A549 (cell line): ENCODE results near the gene MORF4L2. TPM values are rescaled to one million over a fixed set of nuclear protein-coding genes. Genes with fewer than 3 reads are reported as not detected.
A peak's percentile ranks its signal among the peaks of the same experiment; 100 is the strongest.

Experiments used
- ATAC-seq, 2 experiments: fragments of 200-7000 bp in 1 of 2; fragments of >200 bp in 1 of 2; cut with Nextera tagmentation in 1 of 2; cut with Tn5 transposase in 1 of 2; 3 replicates each; pipeline versions ENCODE4 v1.8.0 to v1.9.1; 2018 to 2020; ENCODE audit warnings: mild to moderate bottlenecking in 1 of 2, moderate library complexity in 1 of 2
- CTCF ChIA-PET: fragments of 300-600 bp; sonication (Branson Sonifier 250); formaldehyde crosslinking; extraction: SDS; loops from one replicate; lab custom pipeline; 2021; ENCODE audit warnings: antibody characterized with exemption, inconsistent platforms; lab: Yijun Ruan, JAX
- POLR2A ChIA-PET: fragments of 350-600 bp; formaldehyde crosslinking; extraction: SDS; loops from one replicate; lab custom pipeline; 2021; ENCODE audit warnings: antibody characterized with exemption, inconsistent platforms; lab: Yijun Ruan, JAX
- DNase-seq, 2 experiments: peaks; one replicate each; pipeline versions ENCODE4 v3.0.0 to v3.0.0-alpha.2; 2011 to 2016; ENCODE audit warnings: low read depth in 1 of 2, low spot score in 1 of 2
- FAIRE-seq: peaks from 2 replicates; lab custom pipeline; 2011; peaks lifted over from hg19 to GRCh38; lab: Jason Lieb, UNC
- H3K27ac ChIP-seq, 2 experiments: fragments of >200 bp; sonication (Bioruptor Twin); formaldehyde crosslinking; 3 replicates each; pipeline ENCODE4 v1.5.1; 2016 to 2017
- H3K4me1 ChIP-seq: fragments of >200 bp; sonication (Bioruptor Twin); formaldehyde crosslinking; 3 replicates; pipeline ENCODE4 v1.6.1; 2016
- H3K4me2 ChIP-seq: fragments of >200 bp; sonication (Bioruptor Twin); formaldehyde crosslinking; 3 replicates; pipeline ENCODE4 v1.6.1; 2016
- H3K4me3 ChIP-seq: fragments of >200 bp; sonication (Bioruptor Twin); formaldehyde crosslinking; 3 replicates; pipeline ENCODE4 v1.5.1; 2016
- H3K9me3 ChIP-seq: fragments of >200 bp; sonication (Bioruptor Twin); formaldehyde crosslinking; 3 replicates; pipeline ENCODE4 v1.6.1; 2016
- BHLHE40 ChIP-seq: IDR thresholded peaks from 2 replicates; pipeline ENCODE4 v1.6.1; 2012; ENCODE audit warnings: low read depth, low read length, inconsistent platforms
- CEBPB ChIP-seq, 2 experiments: fragments of >200 bp in 1 of 2; sonication (Bioruptor Twin) in 1 of 2; formaldehyde crosslinking in 1 of 2; IDR thresholded peaks; 2 replicates each; pipeline ENCODE4 v1.6.1; 2012 to 2016
- CHD2 ChIP-seq: fragments of 150-350 bp; IDR thresholded peaks from 2 replicates; pipeline ENCODE4 v1.6.1; 2014; ENCODE audit warnings: low read length; ENCODE audit not compliant: partially characterized antibody
- CHD4 ChIP-seq: fragments of 200-600 bp; sonication (generic); IDR thresholded peaks from 2 replicates; pipeline ENCODE4 v1.6.1; 2016; ENCODE audit warnings: antibody characterized with exemption, mild to moderate bottlenecking, borderline replicate concordance
- EHF ChIP-seq: fragments of 250-450 bp; sonication (Bioruptor Pico); IDR thresholded peaks from 2 replicates; pipeline ENCODE4 v1.5.0; 2020; ENCODE audit warnings: mild to moderate bottlenecking
- FOXS1 ChIP-seq: fragments of 250-450 bp; sonication (Bioruptor Pico); IDR thresholded peaks from 2 replicates; pipeline ENCODE4 v1.5.0; 2020; ENCODE audit warnings: mild to moderate bottlenecking, moderate library complexity
- GATA3 ChIP-seq: IDR thresholded peaks from 2 replicates; pipeline ENCODE4 v1.6.1; 2012; ENCODE audit warnings: borderline replicate concordance
- HEYL ChIP-seq: fragments of 250-450 bp; sonication (Bioruptor Pico); IDR thresholded peaks from 2 replicates; pipeline ENCODE4 v1.8.0; 2021; ENCODE audit warnings: mild to moderate bottlenecking, moderate library complexity
- JUN ChIP-seq, 2 experiments: fragments of >200 bp; sonication (Bioruptor Twin); formaldehyde crosslinking; IDR thresholded peaks; 2 replicates in 1 of 2; 3 replicates in 1 of 2; pipeline ENCODE4 v1.6.1; 2016 to 2017
- JUNB ChIP-seq: fragments of >200 bp; sonication (Bioruptor Twin); formaldehyde crosslinking; IDR thresholded peaks from 2 replicates; pipeline ENCODE4 v1.6.1; 2016
- KDM1A ChIP-seq: fragments of 200-600 bp; sonication (generic); IDR thresholded peaks from 2 replicates; pipeline ENCODE4 v1.6.1; 2016; ENCODE audit warnings: low read depth, mild to moderate bottlenecking
- KDM5A ChIP-seq: fragments of 200-600 bp; sonication (generic); IDR thresholded peaks from 2 replicates; pipeline ENCODE4 v1.6.1; 2016; ENCODE audit warnings: antibody characterized with exemption, mild to moderate bottlenecking
- MAFK ChIP-seq: fragments of 450-650 bp; IDR thresholded peaks from 2 replicates; pipeline ENCODE4 v1.6.1; 2014; ENCODE audit not compliant: partially characterized antibody
- MAZ ChIP-seq: fragments of 150-350 bp; IDR thresholded peaks from 2 replicates; pipeline ENCODE4 v1.6.1; 2014; ENCODE audit warnings: antibody characterized with exemption, low read depth, low read length, borderline replicate concordance
- MYC ChIP-seq: IDR thresholded peaks from 2 replicates; pipeline ENCODE4 v1.6.1; 2012; ENCODE audit warnings: mild to moderate bottlenecking, inconsistent platforms, low read length, improper control_type of control experiment, borderline replicate concordance
- NFE2L2 ChIP-seq: fragments of 150-350 bp; conservative IDR thresholded peaks from 2 replicates; pipeline ENCODE4 v1.6.1; 2014; ENCODE audit warnings: low read length
- NPAS2 ChIP-seq: fragments of 250-450 bp; sonication (Bioruptor Pico); IDR thresholded peaks from 2 replicates; pipeline ENCODE4 v1.8.0; 2022; ENCODE audit warnings: mild to moderate bottlenecking, moderate library complexity, borderline replicate concordance
- PHF8 ChIP-seq: fragments of 200-600 bp; sonication (generic); IDR thresholded peaks from 2 replicates; pipeline ENCODE4 v1.6.1; 2016; ENCODE audit warnings: low read depth, mild to moderate bottlenecking, antibody characterized with exemption, moderate library complexity, borderline replicate concordance
- POLR2AphosphoS2 ChIP-seq: conservative IDR thresholded peaks from 2 replicates; pipeline ENCODE4 v1.6.1; 2012; ENCODE audit warnings: low read length, improper control_type of control experiment, inconsistent platforms
- RAD21 ChIP-seq, 2 experiments: fragments of >200 bp in 1 of 2; sonication (Bioruptor Twin) in 1 of 2; formaldehyde crosslinking in 1 of 2; IDR thresholded peaks in 1 of 2; conservative IDR thresholded peaks in 1 of 2; 2 replicates in 1 of 2; 3 replicates in 1 of 2; pipeline ENCODE4 v1.6.1; 2012 to 2018; ENCODE audit warnings: inconsistent platforms in 1 of 2
- RFX5 ChIP-seq: fragments of 450-650 bp; IDR thresholded peaks from 2 replicates; pipeline ENCODE4 v1.7.1; 2014; ENCODE audit warnings: antibody characterized with exemption, mild to moderate bottlenecking, moderate library complexity
- RNF2 ChIP-seq: fragments of 200-600 bp; sonication (generic); IDR thresholded peaks from 2 replicates; pipeline ENCODE4 v1.6.1; 2016; ENCODE audit warnings: low read depth, mild to moderate bottlenecking, antibody characterized with exemption, moderate library complexity, borderline replicate concordance
- SMC3 ChIP-seq: fragments of >200 bp; sonication (Bioruptor Twin); formaldehyde crosslinking; IDR thresholded peaks from 3 replicates; pipeline ENCODE4 v1.6.1; 2018; ENCODE audit warnings: inconsistent platforms
- SREBF2 ChIP-seq: fragments of 450-650 bp; IDR thresholded peaks from 2 replicates; pipeline ENCODE4 v1.6.1; 2014; ENCODE audit warnings: mild to moderate bottlenecking, moderate library complexity
- TP53 ChIP-seq: fragments of 250-450 bp; sonication (Bioruptor Pico); IDR thresholded peaks from 2 replicates; pipeline ENCODE4 v1.5.0; 2021; ENCODE audit warnings: mild to moderate bottlenecking, moderate library complexity
- ZFP36 ChIP-seq: fragments of 450-650 bp; IDR thresholded peaks from 2 replicates; pipeline ENCODE4 v1.6.1; 2014; ENCODE audit warnings: borderline replicate concordance; ENCODE audit not compliant: partially characterized antibody
- ZNF302 ChIP-seq: fragments of 250-450 bp; sonication (Bioruptor Pico); IDR thresholded peaks from 2 replicates; pipeline ENCODE4 v1.9.0; 2021; ENCODE audit warnings: inconsistent platforms, mild to moderate bottlenecking, moderate library complexity
- WGBS: methylation state at CpG from one replicate; pipeline ENCODE4 v1.1.6; 2017; ENCODE audit errors: missing lambda C conversion rate; 5-methylcytosine and 5-hydroxymethylcytosine counted together
- polyA plus RNA-seq, 4 experiments: library from polyadenylated mRNA; depleted of rRNA in 3 of 4; stranded (reverse); fragments of >200 nt; fragmentation: RNase III in 1 of 4; extraction: RNeasy Plus Mini Kit Qiagen cat#74134 plus additional on column Dnase treatment in 1 of 4; gene quantifications; 2 replicates in 3 of 4; 3 replicates in 1 of 4; pipeline ENCODE4 v1.2.3, GENCODE V29; 2011 to 2017
- TF ChIP-seq, protein P1 (sequence below): IDR thresholded peaks from 2 replicates; pipeline ENCODE4 v1.6.1; 2012
- TF ChIP-seq, protein P2 (sequence below): IDR thresholded peaks from 2 replicates; pipeline ENCODE4 v1.6.1; 2012
- TF ChIP-seq, protein P3 (sequence below): fragments of >200 bp; sonication (Bioruptor Twin); formaldehyde crosslinking; IDR thresholded peaks from 2 replicates; pipeline ENCODE4 v1.6.1; 2016
- TF ChIP-seq, protein P4 (sequence below): fragments of 450-650 bp; IDR thresholded peaks from 2 replicates; pipeline ENCODE4 v1.6.1; 2014; ENCODE audit warnings: antibody characterized with exemption

The MORF4L2 gene
- polyA plus RNA-seq, 2 of the 4 experiments (the other 2 are of a cell fraction) = 521 to 572 TPM

DNA sequence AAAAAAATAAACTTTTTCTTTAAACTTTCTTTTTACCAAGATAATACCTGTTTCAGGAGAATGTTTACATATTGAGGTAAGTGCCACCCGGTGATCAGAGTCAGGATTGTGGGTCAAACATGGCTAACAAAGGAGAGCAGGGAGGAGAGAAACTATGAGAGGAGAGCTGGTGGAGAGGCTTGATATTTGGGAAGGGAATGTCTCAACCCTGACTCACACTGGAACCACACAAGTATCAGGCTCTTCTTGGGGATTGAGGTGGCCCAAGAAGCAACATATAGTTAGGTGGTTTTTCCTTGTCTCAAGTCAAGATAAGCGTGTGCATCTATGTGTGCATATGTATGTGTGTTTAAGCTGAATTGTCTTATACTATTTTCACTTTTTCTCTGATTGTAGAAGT is 51.1 kb downstream of the MORF4L2 start:
- peaks cover 46% of the 10 kb centered on the region for H3K4me1 ChIP-seq
- H3K27ac ChIP-seq = no peak overlapping the region
- TF ChIP-seq, protein P1, sequence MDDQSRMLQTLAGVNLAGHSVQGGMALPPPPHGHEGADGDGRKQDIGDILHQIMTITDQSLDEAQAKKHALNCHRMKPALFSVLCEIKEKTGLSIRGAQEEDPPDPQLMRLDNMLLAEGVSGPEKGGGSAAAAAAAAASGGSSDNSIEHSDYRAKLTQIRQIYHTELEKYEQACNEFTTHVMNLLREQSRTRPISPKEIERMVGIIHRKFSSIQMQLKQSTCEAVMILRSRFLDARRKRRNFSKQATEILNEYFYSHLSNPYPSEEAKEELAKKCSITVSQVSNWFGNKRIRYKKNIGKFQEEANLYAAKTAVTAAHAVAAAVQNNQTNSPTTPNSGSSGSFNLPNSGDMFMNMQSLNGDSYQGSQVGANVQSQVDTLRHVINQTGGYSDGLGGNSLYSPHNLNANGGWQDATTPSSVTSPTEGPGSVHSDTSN = no peak
- TF ChIP-seq CHD2 (no peak), POLR2AphosphoS2 (no peak)
- TF ChIP-seq, protein P2, sequence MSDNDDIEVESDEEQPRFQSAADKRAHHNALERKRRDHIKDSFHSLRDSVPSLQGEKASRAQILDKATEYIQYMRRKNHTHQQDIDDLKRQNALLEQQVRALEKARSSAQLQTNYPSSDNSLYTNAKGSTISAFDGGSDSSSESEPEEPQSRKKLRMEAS = no peak
- no peak overlapping the region for H3K4me2 ChIP-seq
- 55% methylated on average over 2 of the region's 2 CpGs for whole genome bisulfite sequencing
- DNase-seq (no peak), ATAC-seq (no peak), FAIRE-seq (no peak)
- CTCF ChIA-PET = no interaction called here
- H3K9me3 ChIP-seq = no peaks in the 10 kb centered on the region
- POLR2A ChIA-PET = interaction anchor here (0.6 kb wide), 1 partner anchor 50 kb away, joined by 8 read pairs; no protein-coding TSS in a partner anchor
- no peak overlapping the region for H3K4me3 ChIP-seq

DNA sequence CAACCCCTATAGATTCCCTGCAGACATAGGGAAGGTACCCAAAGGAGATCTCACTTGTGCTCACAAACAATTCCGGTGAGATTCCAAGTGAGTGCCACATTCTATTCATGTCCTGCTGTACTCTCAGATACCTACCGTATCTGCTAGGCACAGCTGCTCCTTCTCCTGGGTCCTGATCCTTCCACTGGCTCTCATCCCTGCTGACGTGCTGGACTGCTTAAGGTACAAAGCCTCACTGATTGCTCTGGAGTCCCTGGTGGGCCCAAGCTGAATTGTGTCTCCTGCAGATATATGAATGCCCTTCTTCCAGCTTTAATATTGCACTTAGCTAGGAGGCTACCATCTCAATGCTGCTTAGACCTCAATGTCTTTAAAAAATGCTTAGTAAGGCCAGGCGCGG is 55.4 kb downstream of the MORF4L2 start:
- WGBS = 97% methylated on average over 5 of the region's 5 CpGs
- FAIRE-seq (no peak), DNase-seq (no peak), ATAC-seq (no peak)
- ChIA-PET POLR2A (no interaction called here), CTCF (interaction anchor here (1.2 to 2.9 kb wide), 13 partner anchors 8 to 103 kb away, joined by 3 to 26 read pairs (median 10); partner anchors contain the start of genes MORF4L2 and TCEAL4)
- no peaks in the 10 kb centered on the region for H3K9me3 ChIP-seq
- TF ChIP-seq MAZ = no peak
- TF ChIP-seq SMC3 = no peak
- TF ChIP-seq, protein P3, sequence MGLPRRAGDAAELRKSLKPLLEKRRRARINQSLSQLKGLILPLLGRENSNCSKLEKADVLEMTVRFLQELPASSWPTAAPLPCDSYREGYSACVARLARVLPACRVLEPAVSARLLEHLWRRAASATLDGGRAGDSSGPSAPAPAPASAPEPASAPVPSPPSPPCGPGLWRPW = no peak
- TF ChIP-seq JUN (IDR thresholded peaks at IDR 0.05) = no peak
- TF ChIP-seq, protein P2 = no peak
- no peak for TF ChIP-seq RFX5
- no peak for TF ChIP-seq TP53 (CRISPR knock-in tag)
- TF ChIP-seq HEYL (CRISPR knock-in tag) = no peak
- TF ChIP-seq CHD4 = no peak
- TF ChIP-seq ZFP36 = no peak
- TF ChIP-seq RAD21 (conservative IDR thresholded peaks at IDR 0.05 in 1 of 2, IDR thresholded peaks at IDR 0.05 in 1 of 2) = no peak
- TF ChIP-seq KDM5A = no peak
- no peak for TF ChIP-seq EHF (CRISPR knock-in tag)
- no peak for TF ChIP-seq KDM1A
- TF ChIP-seq POLR2AphosphoS2 = no peak
- TF ChIP-seq SREBF2 = no peak
- TF ChIP-seq CEBPB (IDR thresholded peaks at IDR 0.05) = no peak
- no peak for TF ChIP-seq MAFK
- TF ChIP-seq, protein P4, sequence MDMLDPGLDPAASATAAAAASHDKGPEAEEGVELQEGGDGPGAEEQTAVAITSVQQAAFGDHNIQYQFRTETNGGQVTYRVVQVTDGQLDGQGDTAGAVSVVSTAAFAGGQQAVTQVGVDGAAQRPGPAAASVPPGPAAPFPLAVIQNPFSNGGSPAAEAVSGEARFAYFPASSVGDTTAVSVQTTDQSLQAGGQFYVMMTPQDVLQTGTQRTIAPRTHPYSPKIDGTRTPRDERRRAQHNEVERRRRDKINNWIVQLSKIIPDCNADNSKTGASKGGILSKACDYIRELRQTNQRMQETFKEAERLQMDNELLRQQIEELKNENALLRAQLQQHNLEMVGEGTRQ = no peak
- no peak for TF ChIP-seq ZNF302 (CRISPR knock-in tag)
- H3K27ac ChIP-seq = no peak overlapping the region
- H3K4me3 ChIP-seq = no peak overlapping the region
- peaks cover 19% of the 10 kb centered on the region for H3K4me1 ChIP-seq
- H3K4me2 ChIP-seq = peak overlapping the region; percentile 94; the same call in 1 of the 3 replicates

DNA sequence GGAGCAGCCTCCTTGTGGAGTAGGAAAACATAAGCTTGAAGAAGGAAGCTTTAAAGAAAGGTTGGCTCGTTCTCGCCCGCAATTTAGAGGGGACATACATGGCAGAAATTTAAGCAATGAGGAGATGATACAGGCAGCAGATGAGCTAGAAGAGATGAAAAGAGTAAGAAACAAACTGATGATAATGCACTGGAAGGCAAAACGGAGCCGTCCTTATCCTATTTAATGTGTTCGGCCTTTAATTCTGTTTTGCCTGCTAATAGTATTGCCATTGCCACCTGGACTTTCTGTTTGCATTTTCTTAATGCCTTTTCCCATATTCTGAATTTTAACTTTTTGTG is 56.4 kb downstream of the MORF4L2 start:
- no peak for DNase-seq
- peak overlapping the region; percentile 94 for H3K4me2 ChIP-seq
- no peak for TF ChIP-seq PHF8
- TF ChIP-seq GATA3 = no peak
- TF ChIP-seq, protein P4 = no peak
- TF ChIP-seq FOXS1 (CRISPR knock-in tag) = no peak
- no peak for TF ChIP-seq BHLHE40
- no peak for TF ChIP-seq HEYL (CRISPR knock-in tag)
- no peak for TF ChIP-seq MYC
- no peak for TF ChIP-seq JUN (IDR thresholded peaks at IDR 0.05)
- no peak for TF ChIP-seq NFE2L2
- no peak for TF ChIP-seq JUNB
- TF ChIP-seq ZFP36 = no peak
- TF ChIP-seq NPAS2 (CRISPR knock-in tag) = no peak
- no peak for TF ChIP-seq CEBPB (IDR thresholded peaks at IDR 0.05)
- no peak for TF ChIP-seq SMC3
- no peak for TF ChIP-seq RNF2
- POLR2A ChIA-PET = interaction anchor here (0.6 to 2.3 kb wide), 11 partner anchors 8 to 56 kb away, joined by 3 to 23 read pairs (median 4); partner anchors contain the start of genes MORF4L2, TCEAL3 and TCEAL4
- H3K27ac ChIP-seq = peak overlapping the region; percentile 97
- no peaks in the 10 kb centered on the region for H3K9me3 ChIP-seq
- no peak for FAIRE-seq
- ATAC-seq = no peak
- H3K4me1 ChIP-seq = peaks cover 16% of the 10 kb centered on the region; the same call in 2 of the 3 replicates
- WGBS = 19% methylated on average over 6 of the region's 6 CpGs
- CTCF ChIA-PET = interaction anchor here (0.6 to 2.9 kb wide), 40 partner anchors 9 to 487 kb away, joined by 3 to 26 read pairs (median 4); partner anchors contain the start of genes MORF4L2 and TCEAL4
- H3K4me3 ChIP-seq = peak overlapping the region; percentile 83
